Measurements from ENCODE around the gene GET4.

The GET4 gene

GRCh38 chr7:916291-916941 is 40.1 kb downstream of the GET4 start:
- TF ChIP-seq PAX5 (IDR thresholded peaks at IDR 0.05; ENCODE audit: insufficient read depth, low read length, severe bottlenecking) (no peak), TAF1 (IDR thresholded peaks at IDR 0.05; ENCODE audit: low read depth, low read length) (no peak), SPI1 (IDR thresholded peaks at IDR 0.05; ENCODE audit: low read depth, low read length) (no peak)
- FAIRE-seq (no peak), DNase-seq (ENCODE audit: insufficient read length, low spot score) (no peak)

GRCh38 chr7:917255-918117 is 41.1 kb downstream of the GET4 start:
- DNase-seq (ENCODE audit: insufficient read length, low spot score) (no peak), FAIRE-seq (no peak)
- no peak for TF ChIP-seq SPI1 (IDR thresholded peaks at IDR 0.05; ENCODE audit: low read depth, low read length)
- TF ChIP-seq PAX5 (IDR thresholded peaks at IDR 0.05; ENCODE audit: insufficient read depth, low read length, severe bottlenecking), result no peak
- no peak for TF ChIP-seq POU2F2 (IDR thresholded peaks at IDR 0.05; ENCODE audit: low read depth, low read length)
- TF ChIP-seq POLR2AphosphoS5 (IDR thresholded peaks at IDR 0.05; ENCODE audit: low read depth, low read length), result no peak
- no peak for TF ChIP-seq TAF1 (IDR thresholded peaks at IDR 0.05; ENCODE audit: low read depth, low read length)
- no peak for TF ChIP-seq POLR2A (IDR thresholded peaks at IDR 0.05; ENCODE audit: low read depth, low read length)

GRCh38 chr7:918118-918425 is 41.7 kb downstream of the GET4 start:
- TF ChIP-seq TAF1 (IDR thresholded peaks at IDR 0.05; ENCODE audit: low read depth, low read length) (no peak), PAX5 (IDR thresholded peaks at IDR 0.05; ENCODE audit: insufficient read depth, low read length, severe bottlenecking) (no peak), POU2F2 (IDR thresholded peaks at IDR 0.05; ENCODE audit: low read depth, low read length) (no peak), SPI1 (IDR thresholded peaks at IDR 0.05; ENCODE audit: low read depth, low read length) (no peak), POLR2AphosphoS5 (IDR thresholded peaks at IDR 0.05; ENCODE audit: low read depth, low read length) (no peak), POLR2A (IDR thresholded peaks at IDR 0.05; ENCODE audit: low read depth, low read length) (no peak)
- FAIRE-seq (no peak), DNase-seq (ENCODE audit: insufficient read length, low spot score) (no peak)

GRCh38 chr7:918441-919113 is 42.2 kb downstream of the GET4 start:
- no peak for DNase-seq (ENCODE audit: insufficient read length, low spot score)
- FAIRE-seq, result no peak
- no peak for TF ChIP-seq TAF1 (IDR thresholded peaks at IDR 0.05; ENCODE audit: low read depth, low read length)
- no peak for TF ChIP-seq POLR2AphosphoS5 (IDR thresholded peaks at IDR 0.05; ENCODE audit: low read depth, low read length)
- no peak for TF ChIP-seq SPI1 (IDR thresholded peaks at IDR 0.05; ENCODE audit: low read depth, low read length)
- TF ChIP-seq POLR2A (IDR thresholded peaks at IDR 0.05; ENCODE audit: low read depth, low read length), result no peak
- no peak for TF ChIP-seq POU2F2 (IDR thresholded peaks at IDR 0.05; ENCODE audit: low read depth, low read length)
- TF ChIP-seq PAX5 (IDR thresholded peaks at IDR 0.05; ENCODE audit: insufficient read depth, low read length, severe bottlenecking), result no peak

- FAIRE-seq (no peak), DNase-seq (ENCODE audit: insufficient read length, low spot score) (no peak)
- TF ChIP-seq SPI1 (IDR thresholded peaks at IDR 0.05; ENCODE audit: low read depth, low read length), result no peak
- no peak for TF ChIP-seq POU2F2 (IDR thresholded peaks at IDR 0.05; ENCODE audit: low read depth, low read length)
- TF ChIP-seq POLR2AphosphoS5 (IDR thresholded peaks at IDR 0.05; ENCODE audit: low read depth, low read length), result no peak
- TF ChIP-seq TAF1 (IDR thresholded peaks at IDR 0.05; ENCODE audit: low read depth, low read length), result no peak
- no peak for TF ChIP-seq POLR2A (IDR thresholded peaks at IDR 0.05; ENCODE audit: low read depth, low read length)
- no peak for TF ChIP-seq PAX5 (IDR thresholded peaks at IDR 0.05; ENCODE audit: insufficient read depth, low read length, severe bottlenecking)
Measured at GRCh38 chr7:919114-919442, 42.7 kb downstream of the GET4 start.

GRCh38 chr7:919924-920341 is 43.6 kb downstream of the GET4 start:
- no peak for FAIRE-seq
- DNase-seq (ENCODE audit: insufficient read length, low spot score), result no peak
- no peak for TF ChIP-seq POU2F2 (IDR thresholded peaks at IDR 0.05; ENCODE audit: low read depth, low read length)
- TF ChIP-seq TAF1 (IDR thresholded peaks at IDR 0.05; ENCODE audit: low read depth, low read length), result no peak

- no peak for DNase-seq (ENCODE audit: insufficient read length, low spot score)
- TF ChIP-seq PAX5 (IDR thresholded peaks at IDR 0.05; ENCODE audit: insufficient read depth, low read length, severe bottlenecking) (no peak), TAF1 (IDR thresholded peaks at IDR 0.05; ENCODE audit: low read depth, low read length) (no peak), POU2F2 (IDR thresholded peaks at IDR 0.05; ENCODE audit: low read depth, low read length) (no peak), POLR2A (IDR thresholded peaks at IDR 0.05; ENCODE audit: low read depth, low read length) (no peak), SPI1 (IDR thresholded peaks at IDR 0.05; ENCODE audit: low read depth, low read length) (no peak), POLR2AphosphoS5 (IDR thresholded peaks at IDR 0.05; ENCODE audit: low read depth, low read length) (no peak)
- no peak for FAIRE-seq
Measured at GRCh38 chr7:920351-921070, 44.2 kb downstream of the GET4 start.

GRCh38 chr7:921071-921461 is 44.7 kb downstream of the GET4 start:
- TF ChIP-seq POLR2AphosphoS5 (IDR thresholded peaks at IDR 0.05; ENCODE audit: low read depth, low read length) (no peak), POU2F2 (IDR thresholded peaks at IDR 0.05; ENCODE audit: low read depth, low read length) (no peak), SPI1 (IDR thresholded peaks at IDR 0.05; ENCODE audit: low read depth, low read length) (no peak), TAF1 (IDR thresholded peaks at IDR 0.05; ENCODE audit: low read depth, low read length) (no peak), POLR2A (IDR thresholded peaks at IDR 0.05; ENCODE audit: low read depth, low read length) (no peak), PAX5 (IDR thresholded peaks at IDR 0.05; ENCODE audit: insufficient read depth, low read length, severe bottlenecking) (no peak)
- DNase-seq (ENCODE audit: insufficient read length, low spot score), result no peak
- no peak for FAIRE-seq
